ENCODE results near the gene TMED9. TPM values are rescaled to one million over a fixed set of nuclear protein-coding genes. Genes with fewer than 3 reads are reported as not detected.

TMED9 gene
- total and polyA plus RNA-seq, 9 of the 15 experiments (the other 6 are each of a cell fraction or from before 2014, with no cell fraction given) = 43.7 to 301 (median 90.0) TPM

- 90% methylated on average over 11 of the region's 11 CpGs for WGBS (ENCODE audit: insufficient coverage, low coverage, missing lambda C conversion rate)
- H4K20me1 ChIP-seq (replicated peaks; ENCODE audit: control insufficient read depth, insufficient read depth, low read length) = no peaks in the 10 kb centered on the region
- no peak overlapping the region for H2AFZ ChIP-seq (ENCODE audit: low read depth, low read length)
- in situ Hi-C loops (cut with MboI) (loop anchor here (25.0 kb wide), 1 partner anchor 461 kb away; no protein-coding TSS in a partner anchor), intact Hi-C loops (cut with micrococcal nuclease) (loop anchor here (1.0 to 5.0 kb wide), 2 partner anchors 40 to 471 kb away; no protein-coding TSS in a partner anchor)
- no peak for DNase-seq (ENCODE audit: extremely low read depth in 1 of 4, low spot score in 3 of 4)
- H3K9me3 ChIP-seq (replicated peaks; ENCODE audit: control insufficient read depth, insufficient read depth, low read depth, low read length) = no peaks in the 10 kb centered on the region
- peak overlapping the region; percentile 92 for H3K4me3 ChIP-seq
- peaks cover 8% of the 10 kb centered on the region for H3K36me3 ChIP-seq (ENCODE audit: control insufficient read depth, insufficient read depth, low read length)
- ChIA-PET CTCF (ENCODE audit: low intra/inter-chr PET ratio) (no interaction called here), POLR2A (interaction anchor here (0.7 to 2.1 kb wide), 5 partner anchors 8 to 143 kb away, joined by 3 to 10 read pairs (median 3); no protein-coding TSS in a partner anchor)
- H3K27ac ChIP-seq (ENCODE audit: extremely low read depth, low read depth, low read length) = no peak overlapping the region; the same call in 2 of the 3 replicates
- TSS peak; percentile 51 for BruUV-seq (replicated peaks)
- peaks cover 14% of the 10 kb centered on the region; the same call in 2 of the 3 replicates for H3K79me2 ChIP-seq (ENCODE audit: control insufficient read depth, insufficient read depth, low read length)
- no peaks in the 10 kb centered on the region for H3K9me1 ChIP-seq (ENCODE audit: control insufficient read depth, insufficient read depth, low read length)
- no peaks in the 10 kb centered on the region for H3K27me3 ChIP-seq (ENCODE audit: control insufficient read depth in 2 of 2, insufficient read depth in 2 of 2, low read length in 2 of 2)
- ATAC-seq = no peak
- H3K9ac ChIP-seq (ENCODE audit: insufficient read depth in 1 of 2, low read depth in 2 of 2, low read length in 2 of 2) = peak overlapping the region; percentile 87 to 92; a peak in 2 of 4 replicates
- peak overlapping the region; percentile 99 for H3K4me2 ChIP-seq (ENCODE audit: insufficient read depth, low read length)
- no peak for FAIRE-seq
- TF ChIP-seq TSHZ1 (CRISPR knock-in tag; IDR thresholded peaks at IDR 0.05) = no peak
- no peak for TF ChIP-seq MYBL2 (IDR thresholded peaks at IDR 0.05; ENCODE audit: low read depth)
- TF ChIP-seq MYBL2 (CRISPR knock-in tag; IDR thresholded peaks at IDR 0.05; ENCODE audit: borderline replicate concordance) = 0 out of 2 replicates have a peak, but pooled peaks have one; percentile 51
- peaks cover 13 to 27% of the 10 kb centered on the region in 2 experiments; a peak in 4 of 5 replicates for H3K4me1 ChIP-seq (replicated peaks in 1 of 2; ENCODE audit: control insufficient read depth in 2 of 2, insufficient read depth in 2 of 2, low read length in 2 of 2)
These were observed 9.1 kb downstream of the TMED9 start for GRCh38 chr5:177601126-177601525.

All from K562 (cell line).